ENCODE data around the gene TCF7L1.

Gene TCF7L1

DNA sequence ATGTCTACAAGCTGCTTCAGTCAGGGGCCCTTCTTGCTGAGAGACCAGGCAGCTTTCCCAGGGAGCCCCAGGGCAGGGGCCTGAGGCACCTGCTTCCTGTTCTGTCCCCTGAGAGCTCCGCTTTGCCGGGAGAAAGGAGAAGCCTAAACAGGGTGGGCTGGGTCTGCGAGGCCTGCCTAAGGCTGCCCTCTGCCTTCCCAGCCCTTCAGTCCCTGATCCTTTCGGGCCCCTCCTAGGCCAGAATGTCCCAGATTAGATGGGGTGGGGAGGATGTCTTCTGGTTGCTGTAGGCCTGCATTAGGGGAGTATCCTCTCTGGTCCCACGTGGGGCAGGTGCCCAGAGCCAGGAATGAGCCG lies 122.2 kb downstream of the TCF7L1 start:
- DNase-seq (ENCODE audit: low spot score) = no peak

DNA sequence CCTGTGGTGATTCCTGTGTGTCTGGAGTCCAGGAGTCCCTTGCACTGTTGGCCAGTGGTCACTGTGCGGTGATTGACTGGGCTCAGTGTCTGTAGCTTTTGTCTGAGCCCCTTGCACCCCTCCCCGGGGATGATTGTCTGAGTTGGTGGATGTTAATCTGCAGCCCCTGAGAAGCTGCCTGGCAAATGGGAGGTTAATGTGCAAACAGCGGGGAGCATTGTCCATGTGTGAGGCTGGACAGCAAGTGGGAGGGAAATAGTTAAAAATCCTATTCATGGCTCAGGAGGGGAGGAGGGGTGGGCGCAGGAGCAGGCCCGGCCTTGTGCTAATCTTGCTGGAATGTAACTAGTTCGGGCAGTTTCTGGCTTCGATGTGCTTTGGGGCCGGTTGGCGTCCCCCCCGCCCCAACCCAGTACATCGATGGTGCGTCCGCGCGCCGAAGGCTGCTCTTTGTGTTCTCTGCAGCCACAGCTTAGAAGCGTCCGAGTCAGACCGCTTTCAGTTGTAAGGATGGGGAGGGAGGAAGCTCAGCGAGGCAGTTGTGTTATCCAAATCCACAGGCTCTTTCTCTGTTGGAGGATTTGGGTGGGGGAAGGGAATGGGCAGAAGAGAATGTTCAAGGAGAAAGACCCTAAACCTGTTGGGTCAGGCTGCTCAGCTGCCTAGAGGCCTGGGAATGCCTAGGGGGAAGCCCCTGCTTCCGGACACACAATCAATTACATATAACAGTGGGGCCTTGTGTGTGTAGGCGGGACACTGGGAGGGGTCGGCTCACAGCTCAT lies 122.8 kb downstream of the TCF7L1 start:
- DNase-seq (ENCODE audit: low spot score) = no peak

DNA sequence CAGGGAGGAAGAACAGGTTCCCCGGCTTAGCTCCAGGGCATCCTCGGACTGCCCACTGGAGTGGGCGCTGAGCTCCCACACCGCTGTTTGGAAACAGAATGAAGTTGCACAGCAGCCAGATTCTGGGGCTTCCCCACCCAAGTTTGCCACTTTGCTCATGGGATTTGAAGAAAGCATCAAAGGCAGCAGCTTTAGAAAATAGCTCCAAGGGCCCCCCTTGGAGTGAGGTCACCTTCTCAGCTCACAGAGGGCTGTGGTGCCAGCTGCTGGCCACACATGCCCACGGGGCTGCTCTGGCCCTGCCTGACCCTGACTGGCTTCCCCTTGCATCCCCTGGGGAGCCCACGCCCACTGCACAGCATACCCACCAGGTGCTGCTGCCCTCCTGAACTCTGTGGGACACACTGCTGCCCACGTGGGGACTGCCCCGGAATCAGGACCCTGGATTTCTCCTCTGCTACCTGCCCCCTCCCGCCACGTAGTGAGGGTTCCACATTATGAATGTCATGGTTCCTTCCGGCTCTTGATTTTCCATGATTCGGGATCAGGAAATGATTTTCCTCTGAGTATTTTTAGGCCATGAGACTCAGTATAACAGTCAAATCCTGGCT lies 124.3 kb downstream of the TCF7L1 start:
- no peak for DNase-seq (ENCODE audit: low spot score)

DNA sequence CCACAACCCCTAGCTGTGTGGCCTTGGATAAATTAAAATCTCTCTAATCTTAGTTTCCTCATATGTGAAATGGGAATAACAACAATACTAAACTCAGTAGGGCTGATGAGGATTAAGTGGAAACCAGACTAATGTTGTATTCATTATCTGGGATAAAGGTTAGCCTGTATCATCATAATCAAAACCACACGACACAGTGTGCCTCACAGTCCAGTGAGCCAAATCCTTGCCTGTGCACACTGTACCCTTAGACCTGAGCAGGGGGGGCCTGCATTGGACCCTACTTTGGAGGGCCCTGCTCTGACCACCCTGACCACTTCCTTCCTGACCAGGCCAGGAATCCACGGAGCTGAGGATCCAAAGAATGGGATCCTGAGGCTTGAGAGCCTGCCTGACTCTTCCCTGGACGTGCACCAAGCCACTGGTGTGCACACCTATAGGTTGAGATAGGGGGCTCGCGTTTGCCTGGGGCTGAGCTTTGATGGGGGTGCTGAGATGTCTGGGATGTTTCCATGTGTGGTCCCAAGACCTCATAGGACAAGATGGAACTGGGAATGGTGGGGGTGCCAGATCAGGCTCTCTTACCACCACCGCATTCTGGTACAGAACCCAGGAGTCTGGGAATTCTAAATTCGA lies 124.9 kb downstream of the TCF7L1 start:
- peak; percentile 14 for DNase-seq (ENCODE audit: low spot score)

DNA sequence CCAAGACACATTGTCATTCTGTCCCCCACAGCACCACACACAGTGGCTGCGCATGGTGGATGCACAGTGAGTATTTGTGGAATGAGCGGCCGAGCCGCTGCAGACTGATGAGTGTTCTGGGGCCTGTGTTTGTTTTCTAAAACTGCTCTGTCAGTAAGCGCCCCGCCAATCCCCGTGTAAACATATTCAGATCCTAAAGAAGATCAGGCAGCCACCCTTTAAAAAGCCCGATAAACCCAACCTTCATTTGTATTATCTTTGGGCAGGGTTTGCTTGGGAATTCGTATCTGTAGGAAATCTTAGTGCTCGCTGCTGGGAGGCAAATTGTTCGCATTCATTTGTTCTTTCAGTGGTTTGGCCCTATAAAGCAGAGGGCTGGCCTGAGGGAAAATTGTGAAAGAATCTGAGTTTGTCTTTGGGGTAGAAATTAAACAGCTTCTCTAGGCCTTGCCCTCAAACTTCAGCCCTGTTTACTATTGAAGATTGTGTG lies 126.0 kb downstream of the TCF7L1 start:
- DNase-seq (ENCODE audit: low spot score) = peak; percentile 30

DNA sequence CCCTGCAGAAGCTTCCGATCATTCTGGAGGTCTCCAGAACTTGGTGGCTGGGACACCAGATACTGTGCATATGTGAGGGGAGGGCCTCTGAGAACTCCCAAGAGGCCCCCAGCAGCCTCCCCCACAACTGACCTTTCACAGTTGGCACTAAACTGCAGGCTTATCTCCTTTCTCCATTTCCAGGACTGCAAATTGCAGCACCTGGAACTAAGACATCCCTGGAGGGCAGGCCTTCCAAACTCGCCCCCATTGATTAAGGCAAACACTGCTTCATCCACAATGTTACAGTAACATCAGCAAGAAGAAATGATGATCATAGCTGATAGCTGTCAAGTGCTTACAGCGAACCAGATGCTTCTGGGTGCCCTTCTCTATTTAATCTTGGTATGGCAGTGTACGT lies 126.7 kb downstream of the TCF7L1 start:
- no peak for DNase-seq (ENCODE audit: low spot score)

DNA sequence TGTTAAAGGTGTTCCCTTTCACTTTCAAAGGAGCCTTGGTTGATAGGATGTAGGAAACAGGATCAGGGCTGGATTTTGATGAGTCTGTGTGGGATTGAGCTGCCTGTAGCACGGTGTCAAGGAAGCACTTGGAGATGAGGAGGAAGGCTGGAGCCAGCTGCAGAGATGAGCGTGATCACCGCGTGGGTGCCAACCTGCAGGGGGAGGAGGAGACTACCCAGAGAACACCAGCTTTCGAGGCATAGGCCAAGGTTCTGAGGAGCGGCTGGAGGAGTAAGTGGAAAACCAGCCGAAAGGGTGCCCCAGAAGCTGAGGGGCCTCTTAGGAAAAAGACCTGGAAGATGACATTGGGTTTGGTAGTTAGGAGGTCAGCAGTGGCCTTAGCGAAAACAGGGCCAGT lies 130.4 kb downstream of the TCF7L1 start:
- no peak for DNase-seq (ENCODE audit: low spot score)

DNA sequence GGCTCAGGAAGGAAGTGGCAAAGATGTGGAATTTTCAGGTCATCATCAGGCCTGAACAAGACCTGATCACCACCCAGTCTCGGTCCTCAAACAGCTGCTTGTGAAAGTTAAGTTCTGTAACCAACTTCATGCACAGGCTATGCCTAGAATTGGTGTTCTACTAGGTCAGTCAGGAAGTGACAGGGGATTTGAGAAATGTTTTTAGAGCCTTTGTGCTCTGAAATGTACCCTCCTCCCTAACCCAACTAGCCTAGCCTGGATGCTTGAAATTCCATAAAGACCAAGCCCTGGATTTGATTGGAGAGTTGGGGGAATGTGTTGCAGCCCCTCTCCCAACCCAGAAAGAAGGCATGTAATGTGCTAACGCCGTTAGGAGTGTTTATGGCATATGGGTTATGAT lies 131.3 kb downstream of the TCF7L1 start:
- DNase-seq (ENCODE audit: low spot score) = no peak

DNA sequence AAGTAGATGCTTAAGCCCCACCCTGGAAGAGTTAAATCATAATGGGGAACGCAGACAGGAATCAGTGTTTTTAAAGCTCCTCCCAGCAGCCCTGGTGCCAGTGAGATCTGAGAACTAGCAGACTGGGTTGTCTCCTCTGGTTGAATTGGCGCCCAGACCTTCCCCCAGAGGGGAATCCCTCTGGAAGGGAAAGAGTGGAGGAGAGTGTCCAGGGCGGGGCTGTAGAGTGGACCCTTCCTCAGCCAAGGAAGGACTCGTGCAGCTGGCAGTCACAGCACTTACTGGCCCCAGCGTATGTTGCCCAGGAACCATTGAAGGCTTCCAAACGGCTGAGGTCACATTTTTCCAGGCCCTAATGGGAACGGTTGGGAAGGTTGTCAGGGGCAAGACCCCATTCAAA lies 132.1 kb downstream of the TCF7L1 start:
- DNase-seq (ENCODE audit: low spot score) = no peak

DNA sequence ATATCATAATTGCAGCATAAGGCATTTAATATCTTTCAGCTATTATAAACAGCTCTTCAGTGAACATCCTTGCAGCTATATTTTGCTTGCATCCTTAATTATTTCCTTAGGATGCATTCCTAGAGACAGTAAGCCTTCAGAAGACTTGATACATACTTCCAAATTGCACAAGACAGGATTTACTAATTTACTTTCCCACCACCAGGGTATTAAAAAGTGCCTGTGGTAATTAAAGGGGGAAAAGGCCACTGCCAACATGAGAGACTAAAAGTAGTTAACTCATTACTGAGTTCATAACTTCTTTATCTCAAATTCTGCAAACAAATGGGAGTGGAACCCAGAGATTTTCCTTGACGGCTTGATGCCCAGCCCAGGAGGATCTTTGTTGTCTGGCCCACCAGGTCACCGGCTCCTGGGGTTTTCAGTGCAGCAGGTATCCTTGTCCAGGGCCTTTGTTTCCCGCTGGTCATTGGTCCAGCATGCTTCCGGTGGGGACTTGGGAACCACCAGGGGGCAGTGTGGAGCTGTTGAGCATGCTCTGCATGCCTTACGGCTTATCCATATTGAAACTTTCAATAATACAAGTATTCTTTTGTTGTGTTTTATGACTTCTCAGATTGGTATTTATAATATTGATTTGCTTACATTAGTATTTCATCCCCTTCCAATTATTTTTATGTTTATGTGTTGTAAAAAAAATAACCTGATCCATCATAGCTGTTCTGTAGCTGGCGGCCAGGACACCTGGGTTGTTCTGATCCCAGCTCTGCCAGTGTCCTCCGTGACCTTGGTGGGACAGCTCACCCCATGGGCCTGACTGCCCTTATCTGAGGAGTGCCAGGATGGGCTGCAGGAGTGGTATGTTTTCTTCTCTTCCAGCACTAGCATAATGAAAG lies 133.2 kb downstream of the TCF7L1 start:
- peak; percentile 65 for DNase-seq (ENCODE audit: low spot score)

DNA sequence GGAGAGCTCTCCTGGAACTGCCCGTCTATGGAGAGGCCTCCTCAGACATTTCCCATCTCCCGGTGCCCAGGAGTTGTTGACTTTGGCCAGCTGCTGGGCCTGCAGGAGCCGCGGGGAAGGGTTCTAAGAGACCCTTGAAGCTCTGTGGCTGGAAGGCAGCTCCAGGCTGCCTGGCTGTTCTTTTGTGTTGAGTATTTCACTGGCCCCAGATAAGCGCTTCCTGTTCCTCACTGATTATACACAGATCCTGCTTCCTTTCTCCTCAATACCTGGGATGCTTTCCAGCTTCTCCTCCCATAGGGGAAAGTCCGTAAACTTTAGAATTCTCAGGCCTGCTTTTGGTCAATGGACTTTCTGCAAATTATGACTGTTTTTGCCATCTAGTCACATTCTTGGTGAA lies 136.8 kb downstream of the TCF7L1 start:
- no peak for DNase-seq (ENCODE audit: low spot score)

DNA sequence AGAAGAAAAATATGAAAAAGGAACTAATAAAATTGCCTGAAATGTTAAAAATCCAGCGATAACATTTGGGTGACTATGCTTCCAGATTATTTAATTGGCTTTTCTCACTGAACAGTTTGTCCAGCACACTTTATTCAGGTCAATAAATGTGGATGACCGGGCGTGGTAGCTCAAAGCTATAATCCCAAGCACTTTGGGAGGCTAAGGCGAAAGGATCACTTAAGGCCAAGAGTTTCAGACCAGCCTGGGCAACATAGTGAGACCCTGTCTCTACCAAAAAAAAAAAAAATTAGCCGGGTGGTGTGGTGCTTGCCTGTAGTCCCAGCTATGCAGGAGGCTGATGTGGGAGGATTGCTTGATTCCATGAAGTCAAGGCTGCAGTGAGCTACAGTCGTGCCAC lies 139.2 kb downstream of the TCF7L1 start:
- DNase-seq (ENCODE audit: low spot score) = no peak

DNA sequence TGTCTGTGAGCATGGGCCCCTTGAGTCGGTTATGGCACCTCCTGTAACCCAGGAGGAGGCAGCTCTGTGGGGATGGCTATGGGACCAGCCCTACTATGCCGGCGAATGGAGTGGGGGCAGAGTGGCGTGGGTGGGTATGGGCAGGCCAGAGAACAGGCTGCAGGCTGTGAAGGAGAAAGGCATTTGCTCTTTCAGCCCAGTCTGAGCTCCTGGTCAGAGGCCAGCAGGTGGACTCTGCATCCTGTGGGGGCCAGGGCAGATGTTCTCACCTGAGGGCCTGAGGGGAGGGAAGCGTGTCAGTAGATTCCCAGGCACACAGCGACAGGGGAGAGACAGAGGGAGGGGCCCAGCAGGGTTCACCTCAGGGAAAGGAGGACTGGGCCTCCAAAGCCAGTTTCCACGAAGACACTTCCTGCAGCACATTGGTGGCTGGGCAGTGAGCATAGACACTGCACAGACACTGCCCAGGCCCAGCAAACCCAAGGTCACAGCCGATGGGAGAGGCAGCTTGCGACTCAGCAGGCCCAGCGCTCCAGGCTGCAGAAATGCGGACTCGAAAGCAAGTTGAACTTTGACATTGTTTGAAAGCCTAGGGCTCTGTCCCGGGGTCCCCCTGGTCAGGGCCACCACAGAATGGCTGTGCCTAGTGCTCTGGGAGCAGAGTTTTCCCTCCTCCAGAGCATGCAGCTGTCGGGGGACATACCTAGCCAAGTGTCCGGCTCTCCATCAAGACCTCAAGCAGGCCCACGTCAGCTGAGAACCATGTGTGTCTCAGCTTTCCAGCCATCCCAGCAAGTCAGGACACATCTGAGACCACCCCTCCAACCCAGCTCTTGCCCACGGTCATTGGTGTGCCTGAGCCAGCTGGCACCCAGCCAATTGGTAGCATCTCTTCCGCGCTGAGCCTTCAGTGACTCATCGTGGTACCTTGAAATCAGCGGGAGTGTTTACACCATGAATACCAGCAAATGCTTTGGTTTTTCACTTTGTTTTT lies 140.8 kb downstream of the TCF7L1 start:
- peak; percentile 51 for DNase-seq (ENCODE audit: low spot score)

DNA sequence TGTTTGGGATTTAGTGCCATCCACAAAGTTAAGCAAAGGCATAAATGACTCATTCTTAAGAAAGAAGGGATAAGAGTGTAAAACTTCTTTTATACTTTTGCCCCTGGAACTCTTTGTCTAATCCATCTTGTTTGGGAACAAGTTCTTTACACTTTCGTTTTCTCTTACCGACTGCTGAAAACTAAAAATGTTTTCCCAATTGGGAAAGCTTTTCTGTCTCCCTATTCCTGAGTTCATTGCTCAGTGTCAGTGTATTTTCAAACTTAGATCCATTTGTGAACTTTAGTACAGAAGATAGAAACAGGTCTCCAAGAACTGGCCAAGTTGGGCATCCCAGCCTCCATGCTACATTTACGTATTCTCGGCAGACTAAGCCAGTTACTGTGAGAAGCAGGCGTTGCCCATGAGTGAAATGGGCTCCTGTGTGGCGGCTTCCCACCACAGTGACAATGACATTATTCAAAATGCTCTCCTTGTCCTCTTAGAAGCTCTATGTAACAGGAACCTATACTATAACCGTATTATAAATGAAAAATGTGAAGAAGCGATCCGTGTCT lies 142.9 kb downstream of the TCF7L1 start:
- no peak for DNase-seq (ENCODE audit: low spot score)

DNA sequence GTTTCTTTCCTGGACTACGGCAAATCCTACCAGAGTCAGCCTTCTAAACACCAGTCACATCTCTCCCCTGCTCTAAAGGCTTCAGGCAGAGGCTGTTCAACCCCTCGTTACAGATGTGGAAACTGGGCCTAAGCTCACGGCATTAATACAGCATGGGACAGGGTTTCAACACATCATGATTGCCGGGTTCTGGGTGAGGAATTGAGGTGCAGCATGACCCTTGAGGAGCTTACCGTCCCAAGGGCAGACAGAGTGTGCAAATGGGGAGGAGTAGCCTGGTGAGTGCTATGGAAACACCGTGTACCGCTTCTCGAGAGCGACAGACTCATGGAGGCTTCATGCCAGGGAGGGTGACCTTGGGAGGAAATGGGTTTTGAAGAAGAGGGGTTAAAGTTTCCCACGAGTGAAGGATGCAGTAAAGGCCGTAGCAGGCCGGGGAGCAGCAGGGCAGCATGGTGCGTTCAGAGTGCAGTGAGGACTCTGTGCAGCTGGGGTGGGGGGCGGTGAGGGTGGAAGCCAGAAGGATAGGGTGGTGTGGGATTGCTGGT lies 143.5 kb downstream of the TCF7L1 start:
- DNase-seq (ENCODE audit: low spot score) = no peak

DNA sequence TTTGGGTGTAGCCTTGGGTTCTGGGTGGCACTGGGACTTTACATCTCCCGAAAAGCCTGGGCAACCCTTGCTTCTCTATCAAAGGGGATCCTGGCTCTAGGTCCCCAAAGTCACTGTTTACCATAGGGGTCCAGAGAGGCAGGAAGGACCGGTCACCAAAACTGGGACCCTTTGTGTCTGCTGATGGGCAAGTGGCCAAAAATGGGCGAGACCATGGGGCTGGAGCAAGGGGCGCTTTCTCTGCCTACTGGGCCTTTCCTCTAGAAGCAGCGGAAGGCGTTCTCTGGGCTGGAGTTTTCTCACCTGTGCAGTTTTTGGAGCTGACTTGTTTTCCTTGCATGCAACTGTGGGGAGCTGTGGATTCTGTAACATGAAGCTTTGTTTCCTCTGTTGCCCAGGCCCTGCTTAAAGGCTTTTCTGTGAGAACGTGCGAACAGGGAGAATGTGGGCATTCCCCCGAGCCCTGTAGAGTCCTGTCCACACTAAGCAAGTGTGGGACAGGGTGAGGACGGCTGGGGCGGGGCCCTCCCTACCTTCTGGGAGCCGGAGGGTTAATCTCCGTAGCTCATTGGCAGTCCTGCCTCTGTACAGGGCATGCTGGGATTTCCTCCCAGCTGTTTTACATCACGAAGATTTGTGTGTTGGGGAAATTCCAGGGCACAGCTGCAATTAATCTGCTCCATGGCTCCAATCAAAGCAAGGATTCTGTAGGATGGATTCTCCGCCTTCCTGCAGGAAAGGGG lies 144.4 kb downstream of the TCF7L1 start:
- no peak for DNase-seq (ENCODE audit: low spot score)

DNA sequence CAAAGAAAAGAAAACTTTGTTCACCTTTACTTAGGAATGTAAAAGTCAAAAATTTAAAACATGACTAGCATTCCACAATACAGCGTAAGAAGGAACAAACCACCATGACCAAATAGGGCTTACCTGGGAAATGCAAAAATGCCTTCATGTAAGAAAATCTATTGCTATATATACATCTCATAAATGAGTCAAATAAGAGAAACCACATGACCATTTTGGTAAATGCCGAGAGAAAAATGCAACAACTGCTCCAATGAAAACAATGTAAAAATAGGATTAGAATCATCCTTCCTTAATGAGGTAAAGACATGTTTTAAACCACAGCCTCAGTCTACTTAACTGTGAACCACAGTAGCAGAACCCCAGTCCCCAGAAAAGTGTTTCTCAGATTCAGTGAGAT lies 145.2 kb downstream of the TCF7L1 start:
- DNase-seq (ENCODE audit: low spot score) = no peak

DNA sequence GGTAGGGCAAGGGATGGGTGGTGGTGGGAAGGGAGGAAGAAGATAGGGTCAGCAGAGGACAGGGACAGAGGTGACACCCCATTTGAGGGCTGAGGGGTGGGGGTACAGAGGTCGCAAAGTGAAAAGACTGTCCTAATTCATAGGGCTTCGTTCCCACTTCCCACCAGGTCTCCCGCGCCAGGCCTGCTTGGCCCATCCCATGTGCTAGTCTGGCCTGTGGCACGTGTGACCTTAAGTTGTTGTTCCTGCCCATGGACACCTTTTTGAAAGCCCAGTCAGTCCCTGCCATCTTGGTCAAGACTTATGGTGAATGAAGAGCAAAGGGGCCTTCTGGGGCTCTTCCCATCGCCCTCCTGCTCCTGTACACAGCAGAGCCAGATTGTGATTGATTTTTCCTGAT lies 148.4 kb downstream of the TCF7L1 start:
- DNase-seq (ENCODE audit: low spot score) = no peak

DNA sequence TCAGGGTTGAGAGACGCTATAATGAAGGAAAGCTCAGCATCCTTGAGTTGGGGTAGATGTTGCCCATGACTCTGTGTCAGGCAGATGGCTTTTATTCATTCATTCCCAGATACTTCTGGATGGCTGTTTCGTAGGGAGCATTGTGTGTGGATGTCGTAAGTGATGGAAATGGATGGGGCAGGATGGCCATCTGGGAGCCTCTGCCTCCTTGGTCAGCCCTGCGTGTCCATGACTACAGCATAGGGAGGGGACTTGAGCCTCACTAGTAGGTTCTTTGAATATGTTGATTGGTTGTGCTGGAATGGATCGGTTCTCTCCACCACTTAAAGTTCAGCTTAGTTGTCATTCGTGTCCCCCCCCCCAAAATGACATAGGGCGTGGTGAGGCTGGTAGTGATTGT lies 149.7 kb downstream of the TCF7L1 start:
- DNase-seq (ENCODE audit: low spot score) = no peak

DNA sequence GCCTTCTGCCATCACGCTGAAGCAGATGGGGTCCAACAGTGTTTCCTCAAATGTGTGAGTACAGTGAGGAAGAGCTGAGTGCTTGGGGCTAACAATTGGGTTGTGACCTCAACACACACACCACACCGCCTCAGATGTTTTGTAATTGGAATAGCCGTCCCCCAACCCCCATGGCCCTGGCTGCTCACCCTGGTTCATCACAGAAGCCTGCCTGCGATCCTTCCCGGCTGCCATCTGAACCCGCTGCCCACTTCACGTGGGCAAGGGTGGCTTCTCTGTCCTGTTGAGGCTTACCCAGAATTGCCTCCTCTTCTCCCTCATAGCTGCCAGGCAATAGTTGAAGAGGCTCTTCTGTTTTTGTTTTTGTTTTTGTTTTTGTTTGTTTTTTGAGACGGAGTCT lies 150.4 kb downstream of the TCF7L1 start:
- DNase-seq (ENCODE audit: low spot score) = no peak

All from kidney tubule cell (primary cell).